ENCODE results near the gene CDH26. TPM values are rescaled to one million over a fixed set of nuclear protein-coding genes. Genes with fewer than 3 reads are reported as not detected.

The CDH26 gene
- total and polyA plus RNA-seq, 2 experiments from 2014 or later: 2.0 TPM

DNA sequence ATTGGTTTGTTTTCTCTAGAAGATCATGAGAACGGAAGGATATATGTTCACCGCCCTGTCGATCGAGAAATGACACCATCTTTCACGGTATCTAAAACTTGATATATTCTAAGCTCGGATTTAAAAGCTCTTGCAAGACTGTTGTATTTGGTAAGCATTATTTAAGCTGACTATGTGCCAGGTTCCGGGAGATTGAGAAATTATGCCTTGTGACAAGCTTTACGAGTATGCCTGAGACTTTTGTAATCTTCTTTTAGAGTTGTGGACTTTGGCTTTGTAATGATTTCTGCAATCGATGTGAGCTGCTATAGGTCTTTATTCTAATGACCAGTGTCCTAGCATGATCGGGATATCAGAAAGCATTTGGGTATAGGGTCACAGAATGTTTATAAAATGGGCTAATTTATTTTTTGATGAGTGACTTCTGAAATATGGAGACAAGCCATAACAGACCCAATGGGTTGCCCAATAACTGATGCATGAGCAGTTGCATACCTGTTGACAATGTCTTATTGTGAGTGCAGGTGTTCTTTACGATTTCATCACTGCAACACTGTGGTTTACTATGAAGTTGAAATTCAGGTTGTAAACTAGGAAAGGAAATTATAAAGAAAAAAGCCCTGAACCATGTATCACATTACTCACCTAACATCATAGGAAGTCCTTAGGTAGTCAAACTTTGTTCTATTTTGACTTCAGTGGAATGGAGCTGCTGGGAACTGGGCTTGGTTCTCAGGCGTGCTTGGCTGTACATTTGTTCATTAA is 14.0 kb downstream of the CDH26 start (continued):
- TF ChIP-seq, protein P1, sequence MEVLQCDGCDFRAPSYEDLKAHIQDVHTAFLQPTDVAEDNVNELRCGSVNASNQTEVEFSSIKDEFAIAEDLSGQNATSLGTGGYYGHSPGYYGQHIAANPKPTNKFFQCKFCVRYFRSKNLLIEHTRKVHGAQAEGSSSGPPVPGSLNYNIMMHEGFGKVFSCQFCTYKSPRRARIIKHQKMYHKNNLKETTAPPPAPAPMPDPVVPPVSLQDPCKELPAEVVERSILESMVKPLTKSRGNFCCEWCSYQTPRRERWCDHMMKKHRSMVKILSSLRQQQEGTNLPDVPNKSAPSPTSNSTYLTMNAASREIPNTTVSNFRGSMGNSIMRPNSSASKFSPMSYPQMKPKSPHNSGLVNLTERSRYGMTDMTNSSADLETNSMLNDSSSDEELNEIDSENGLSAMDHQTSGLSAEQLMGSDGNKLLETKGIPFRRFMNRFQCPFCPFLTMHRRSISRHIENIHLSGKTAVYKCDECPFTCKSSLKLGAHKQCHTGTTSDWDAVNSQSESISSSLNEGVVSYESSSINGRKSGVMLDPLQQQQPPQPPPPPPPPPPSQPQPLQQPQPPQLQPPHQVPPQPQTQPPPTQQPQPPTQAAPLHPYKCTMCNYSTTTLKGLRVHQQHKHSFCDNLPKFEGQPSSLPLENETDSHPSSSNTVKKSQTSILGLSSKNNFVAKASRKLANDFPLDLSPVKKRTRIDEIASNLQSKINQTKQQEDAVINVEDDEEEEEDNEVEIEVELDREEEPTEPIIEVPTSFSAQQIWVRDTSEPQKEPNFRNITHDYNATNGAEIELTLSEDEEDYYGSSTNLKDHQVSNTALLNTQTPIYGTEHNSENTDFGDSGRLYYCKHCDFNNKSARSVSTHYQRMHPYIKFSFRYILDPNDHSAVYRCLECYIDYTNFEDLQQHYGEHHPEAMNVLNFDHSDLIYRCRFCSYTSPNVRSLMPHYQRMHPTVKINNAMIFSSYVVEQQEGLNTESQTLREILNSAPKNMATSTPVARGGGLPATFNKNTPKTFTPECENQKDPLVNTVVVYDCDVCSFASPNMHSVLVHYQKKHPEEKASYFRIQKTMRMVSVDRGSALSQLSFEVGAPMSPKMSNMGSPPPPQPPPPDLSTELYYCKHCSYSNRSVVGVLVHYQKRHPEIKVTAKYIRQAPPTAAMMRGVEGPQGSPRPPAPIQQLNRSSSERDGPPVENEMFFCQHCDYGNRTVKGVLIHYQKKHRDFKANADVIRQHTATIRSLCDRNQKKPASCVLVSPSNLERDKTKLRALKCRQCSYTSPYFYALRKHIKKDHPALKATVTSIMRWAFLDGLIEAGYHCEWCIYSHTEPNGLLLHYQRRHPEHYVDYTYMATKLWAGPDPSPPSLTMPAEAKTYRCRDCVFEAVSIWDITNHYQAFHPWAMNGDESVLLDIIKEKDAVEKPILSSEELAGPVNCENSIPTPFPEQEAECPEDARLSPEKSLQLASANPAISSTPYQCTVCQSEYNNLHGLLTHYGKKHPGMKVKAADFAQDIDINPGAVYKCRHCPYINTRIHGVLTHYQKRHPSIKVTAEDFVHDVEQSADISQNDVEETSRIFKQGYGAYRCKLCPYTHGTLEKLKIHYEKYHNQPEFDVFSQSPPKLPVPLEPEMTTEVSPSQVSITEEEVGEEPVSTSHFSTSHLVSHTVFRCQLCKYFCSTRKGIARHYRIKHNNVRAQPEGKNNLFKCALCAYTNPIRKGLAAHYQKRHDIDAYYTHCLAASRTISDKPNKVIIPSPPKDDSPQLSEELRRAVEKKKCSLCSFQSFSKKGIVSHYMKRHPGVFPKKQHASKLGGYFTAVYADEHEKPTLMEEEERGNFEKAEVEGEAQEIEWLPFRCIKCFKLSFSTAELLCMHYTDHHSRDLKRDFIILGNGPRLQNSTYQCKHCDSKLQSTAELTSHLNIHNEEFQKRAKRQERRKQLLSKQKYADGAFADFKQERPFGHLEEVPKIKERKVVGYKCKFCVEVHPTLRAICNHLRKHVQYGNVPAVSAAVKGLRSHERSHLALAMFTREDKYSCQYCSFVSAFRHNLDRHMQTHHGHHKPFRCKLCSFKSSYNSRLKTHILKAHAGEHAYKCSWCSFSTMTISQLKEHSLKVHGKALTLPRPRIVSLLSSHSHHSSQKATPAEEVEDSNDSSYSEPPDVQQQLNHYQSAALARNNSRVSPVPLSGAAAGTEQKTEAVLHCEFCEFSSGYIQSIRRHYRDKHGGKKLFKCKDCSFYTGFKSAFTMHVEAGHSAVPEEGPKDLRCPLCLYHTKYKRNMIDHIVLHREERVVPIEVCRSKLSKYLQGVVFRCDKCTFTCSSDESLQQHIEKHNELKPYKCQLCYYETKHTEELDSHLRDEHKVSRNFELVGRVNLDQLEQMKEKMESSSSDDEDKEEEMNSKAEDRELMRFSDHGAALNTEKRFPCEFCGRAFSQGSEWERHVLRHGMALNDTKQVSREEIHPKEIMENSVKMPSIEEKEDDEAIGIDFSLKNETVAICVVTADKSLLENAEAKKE (CRISPR knock-in tag; IDR thresholded peaks at IDR 0.05): no peak
- TF ChIP-seq POLR2AphosphoS5 (IDR thresholded peaks at IDR 0.05; ENCODE audit: low read depth) (no peak), CTCF (conservative IDR thresholded peaks at IDR 0.05; ENCODE audit: low read depth in 2 of 2) (no peak), CREB1 (CRISPR knock-in tag; IDR thresholded peaks at IDR 0.05; ENCODE audit: low read depth) (no peak), REST (IDR thresholded peaks at IDR 0.05; ENCODE audit: unreplicated experiment) (no peak), ETS1 (IDR thresholded peaks at IDR 0.05) (no peak), EZH2phosphoT487 (IDR thresholded peaks at IDR 0.05; ENCODE audit: unreplicated experiment) (no peak), NANOG (IDR thresholded peaks at IDR 0.05; ENCODE audit: borderline replicate concordance) (no peak)
